Activated CD4-positive, CD25-positive, alpha-beta regulatory T cell treated with anti-CD3 and anti-CD28 coated beads, Interleukin-2, amount 50 U/mL, for 16 hours (primary cell): ENCODE data around the gene LHX5.

ENCODE experiments used
- DNase-seq: peaks from one replicate; pipeline ENCODE4 v3.0.0-alpha.2; 2020; ENCODE audit warnings: low read depth, low spot score

LHX5 gene

DNA sequence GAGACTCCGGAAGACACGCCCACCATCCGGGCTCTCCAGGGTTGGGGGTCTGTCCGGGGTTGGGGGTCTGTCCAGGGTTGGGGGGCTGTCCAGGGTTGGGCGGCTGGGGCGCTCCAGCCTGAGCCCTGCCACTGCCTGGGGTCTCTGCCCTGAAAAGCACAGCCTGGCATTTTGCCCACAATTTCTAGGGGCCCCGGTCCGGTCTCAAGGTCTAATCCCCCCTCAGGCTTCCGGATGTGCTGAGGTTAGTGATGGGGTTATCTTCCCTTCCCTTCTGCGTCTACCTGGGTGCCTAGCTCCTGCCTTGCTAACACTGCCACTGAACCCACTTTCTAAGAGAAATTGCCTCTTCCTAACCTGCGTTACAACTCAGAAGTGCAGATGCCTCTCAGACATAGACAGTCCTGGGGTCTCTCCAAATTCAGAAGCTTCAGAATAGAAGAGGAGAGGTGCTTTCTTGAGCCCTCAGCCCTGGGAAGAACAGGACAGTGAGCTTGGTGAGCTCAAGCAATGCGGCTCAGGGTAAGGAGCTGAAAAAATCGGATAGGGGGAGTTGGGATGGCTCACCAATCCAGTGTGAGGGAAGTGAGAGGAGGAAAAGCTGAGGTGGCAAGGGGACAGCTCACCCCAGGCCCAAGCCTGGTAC, 5.7 kb downstream of the LHX5 start:
- DNase-seq = no peak

- no peak for DNase-seq
Measured at GRCh38 chr12:113464852-113465719, 6.6 kb downstream of the LHX5 start.

GRCh38 chr12:113464452-113464775, 7.3 kb downstream of the LHX5 start:
- no peak for DNase-seq

DNA sequence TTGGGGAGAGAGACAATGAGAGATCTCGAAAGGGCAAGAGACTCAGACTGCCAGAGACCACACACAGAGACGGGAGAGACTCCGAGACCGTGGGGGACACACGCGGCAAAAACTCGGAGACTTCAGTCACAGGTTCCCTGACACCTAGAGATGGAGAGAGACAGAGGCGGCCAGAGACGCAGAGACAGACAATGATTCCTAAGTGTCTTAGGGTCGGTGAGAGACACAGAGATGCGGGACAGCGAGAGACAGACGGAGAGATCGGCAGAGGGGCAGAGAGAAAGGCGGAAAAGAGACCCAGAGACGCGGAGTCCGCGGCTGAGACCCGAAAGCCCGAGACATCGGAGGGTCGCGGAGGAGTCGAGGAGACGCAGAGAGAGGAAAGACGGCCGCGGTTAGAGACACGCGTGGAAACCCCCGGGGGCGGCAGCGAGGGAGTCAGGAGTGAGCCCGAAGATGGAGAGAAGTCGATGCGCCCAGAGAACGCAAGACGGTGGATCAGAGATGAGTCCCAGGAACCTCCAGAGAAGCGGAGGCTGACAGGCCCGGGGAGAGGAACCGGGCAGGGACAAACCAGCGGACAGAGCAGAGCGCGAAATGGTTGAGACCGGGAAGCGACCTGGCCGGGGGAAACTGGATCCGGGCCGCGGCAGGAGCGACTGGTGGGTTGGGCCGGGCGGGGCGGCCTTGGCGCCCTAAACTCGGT, 7.8 kb downstream of the LHX5 start:
- no peak for DNase-seq

DNA sequence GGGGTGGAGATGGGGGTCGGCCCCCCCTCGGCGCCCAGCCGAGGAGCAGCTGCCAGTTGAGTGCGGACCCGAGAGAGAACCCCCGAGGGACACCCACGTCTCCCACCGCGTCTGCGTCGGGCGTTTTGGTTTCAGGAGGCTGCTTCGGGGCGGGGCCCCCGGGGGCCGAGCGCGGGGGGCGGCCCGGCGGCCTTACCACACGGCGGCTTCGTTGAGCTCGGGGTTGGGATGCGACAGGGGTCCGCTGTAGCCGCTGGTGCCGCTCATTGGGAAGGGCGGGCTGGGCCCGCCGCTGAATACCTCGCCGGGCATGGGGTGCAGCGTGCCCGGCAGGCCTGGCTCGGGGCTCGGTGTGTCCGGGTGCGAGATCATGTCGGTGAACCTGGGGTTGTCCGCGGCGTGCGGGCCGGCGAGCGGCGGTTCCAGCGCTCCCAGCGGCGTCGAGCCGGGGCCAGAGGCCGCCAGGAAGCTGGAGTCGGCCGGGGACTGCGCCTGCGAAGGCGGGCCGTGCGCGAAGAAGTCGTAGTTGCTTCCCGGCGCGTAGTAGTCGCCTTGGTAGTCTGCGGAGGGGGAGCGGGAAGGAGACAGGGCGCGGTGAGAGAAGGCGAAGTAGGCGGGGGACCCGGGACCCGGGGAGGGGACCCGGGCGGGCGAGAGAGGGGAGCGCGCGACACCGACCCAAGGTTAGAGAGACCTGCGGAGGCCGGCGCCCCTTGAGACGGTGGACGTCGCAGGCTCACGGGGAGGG, 8.5 kb downstream of the LHX5 start:
- DNase-seq = no peak

DNA sequence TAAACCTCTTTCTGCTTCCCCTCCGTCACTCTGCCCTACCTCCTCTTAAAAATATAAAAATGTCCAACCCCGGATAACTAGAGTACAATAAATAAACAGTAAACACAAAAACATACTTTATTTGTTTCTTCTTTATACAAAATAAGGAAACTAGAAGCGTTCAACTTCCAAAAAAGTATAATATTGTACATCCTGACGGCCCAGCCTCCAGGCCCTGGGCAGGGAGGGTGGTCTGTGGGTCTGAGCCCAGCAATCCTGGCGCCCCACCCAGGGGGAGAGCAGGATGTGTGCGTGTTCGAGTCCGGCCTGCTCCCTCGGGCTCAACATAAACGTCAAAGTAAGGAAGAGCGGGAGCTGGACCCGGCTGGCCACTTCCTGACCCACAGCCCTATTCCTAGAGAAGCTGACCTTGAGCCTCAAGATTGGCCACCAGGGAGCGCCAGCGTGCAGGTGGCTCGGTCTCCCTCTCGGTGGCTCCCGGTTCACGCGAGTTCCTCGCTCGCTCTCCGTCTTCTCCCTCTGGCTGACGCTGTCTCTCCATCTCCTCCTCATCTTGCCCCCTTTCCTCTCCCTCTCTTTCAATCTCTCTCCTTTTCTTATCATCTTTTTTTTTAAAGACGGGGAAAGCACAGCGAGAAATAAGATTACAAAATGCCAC, 9.4 kb downstream of the LHX5 start:
- DNase-seq = peak; percentile 15

GRCh38 chr12:113461666-113462065, 10.0 kb downstream of the LHX5 start:
- no peak for DNase-seq

- DNase-seq = no peak
Measured at GRCh38 chr12:113459981-113460380, 11.7 kb downstream of the LHX5 start.

DNA sequence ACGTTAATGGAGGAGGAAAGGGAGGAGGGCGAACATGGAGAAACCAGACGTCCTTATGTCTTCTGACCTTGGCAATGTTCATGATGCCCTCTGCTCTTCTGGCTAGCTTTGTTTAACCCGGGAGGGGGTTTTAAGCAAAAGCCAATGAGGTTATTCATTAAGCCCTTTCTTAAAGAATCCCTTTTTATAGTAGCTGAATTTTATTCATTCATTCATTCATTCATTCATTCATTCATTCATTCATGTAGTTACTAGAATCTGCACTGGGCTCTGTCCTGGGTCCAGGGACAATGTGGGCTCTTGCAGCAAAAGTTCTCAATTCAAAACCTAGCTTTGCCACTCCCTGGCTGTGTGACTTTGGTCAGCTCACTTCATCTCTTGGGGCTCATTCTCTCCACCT, 14.0 kb downstream of the LHX5 start:
- no peak for DNase-seq

DNA sequence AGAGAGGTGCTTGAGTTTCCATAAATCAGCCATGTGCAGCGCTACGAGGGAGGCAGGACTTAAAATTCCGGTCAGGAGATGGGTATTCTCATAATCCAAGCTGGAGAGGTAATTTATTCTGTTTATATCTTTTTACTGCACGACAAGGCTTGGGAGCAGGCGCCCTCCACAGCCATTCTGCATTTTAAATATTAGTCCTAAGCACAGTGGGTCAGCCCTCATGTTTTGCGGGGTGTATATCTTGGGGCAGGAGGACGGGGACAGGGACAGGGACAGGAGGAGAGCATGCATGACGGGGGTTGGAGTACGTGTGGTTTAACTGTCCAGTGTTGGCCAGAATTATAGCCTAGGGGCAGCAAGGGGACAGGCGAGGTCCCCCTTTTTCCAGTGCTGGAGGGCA, 14.5 kb downstream of the LHX5 start:
- DNase-seq = no peak

DNA sequence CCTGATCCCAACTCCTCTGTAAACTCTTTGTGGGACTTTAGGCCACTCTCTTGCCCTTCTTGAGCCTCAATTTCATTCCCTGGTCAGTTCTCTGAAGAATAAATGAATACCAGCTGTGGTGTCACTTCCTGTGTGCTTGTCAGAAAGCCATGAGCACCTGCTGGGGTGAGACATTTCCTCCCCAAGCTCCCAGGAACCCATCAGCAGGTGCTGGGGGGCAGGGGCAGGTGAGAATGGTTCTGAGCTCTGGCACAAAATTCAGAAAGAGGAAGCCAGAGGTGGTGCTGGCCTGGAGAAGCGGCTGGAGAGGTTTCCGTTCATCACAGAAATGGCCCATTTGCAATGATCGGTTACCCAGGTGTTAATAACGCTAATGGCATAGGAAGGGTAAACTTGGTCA, 14.9 kb downstream of the LHX5 start:
- DNase-seq = no peak

GRCh38 chr12:113456199-113456598, 15.5 kb downstream of the LHX5 start:
- no peak for DNase-seq

GRCh38 chr12:113453330-113453729, 18.3 kb downstream of the LHX5 start:
- no peak for DNase-seq

GRCh38 chr12:113452458-113452857, 19.2 kb downstream of the LHX5 start:
- DNase-seq = no peak

DNA sequence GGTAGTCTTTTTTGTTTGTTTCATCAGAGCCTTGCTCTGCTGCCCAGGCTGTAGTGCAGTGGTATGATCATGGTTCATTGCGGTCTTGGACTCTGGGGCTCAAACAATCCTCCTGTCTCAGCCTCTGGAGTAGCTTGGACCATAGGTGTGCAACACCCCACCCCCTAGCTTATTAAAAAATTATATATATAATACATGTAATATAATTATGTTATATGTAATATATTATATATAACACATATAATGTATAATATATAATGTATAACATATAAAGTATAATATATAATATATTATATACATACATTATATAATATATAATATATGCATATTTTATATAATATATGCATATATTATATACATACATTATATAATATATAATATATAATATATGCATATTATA, 21.8 kb downstream of the LHX5 start:
- no peak for DNase-seq

DNA sequence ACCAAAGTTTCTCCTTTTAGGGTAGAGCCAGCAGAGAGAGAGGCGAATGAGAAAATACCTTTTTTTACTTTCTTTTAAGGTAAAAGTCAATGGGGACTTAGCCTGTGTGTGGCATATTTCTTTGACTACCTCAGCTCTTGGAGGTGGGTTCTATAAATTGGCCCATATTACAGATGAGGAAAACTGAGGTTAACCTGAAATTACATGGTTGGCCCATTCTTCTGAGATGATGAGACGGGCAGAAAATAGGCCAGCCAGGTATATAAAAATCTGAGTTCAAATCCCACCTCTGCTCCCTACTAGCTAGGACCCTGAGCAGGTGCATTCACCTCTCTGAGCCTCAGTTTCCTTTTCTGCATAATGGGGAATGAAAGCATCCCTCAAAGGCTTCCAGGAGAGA, 22.4 kb downstream of the LHX5 start:
- no peak for DNase-seq

- DNase-seq = no peak
Measured at GRCh38 chr12:113448873-113449272, 22.8 kb downstream of the LHX5 start.

- DNase-seq = no peak
Measured at GRCh38 chr12:113445544-113446171, 26.0 kb downstream of the LHX5 start.

DNA sequence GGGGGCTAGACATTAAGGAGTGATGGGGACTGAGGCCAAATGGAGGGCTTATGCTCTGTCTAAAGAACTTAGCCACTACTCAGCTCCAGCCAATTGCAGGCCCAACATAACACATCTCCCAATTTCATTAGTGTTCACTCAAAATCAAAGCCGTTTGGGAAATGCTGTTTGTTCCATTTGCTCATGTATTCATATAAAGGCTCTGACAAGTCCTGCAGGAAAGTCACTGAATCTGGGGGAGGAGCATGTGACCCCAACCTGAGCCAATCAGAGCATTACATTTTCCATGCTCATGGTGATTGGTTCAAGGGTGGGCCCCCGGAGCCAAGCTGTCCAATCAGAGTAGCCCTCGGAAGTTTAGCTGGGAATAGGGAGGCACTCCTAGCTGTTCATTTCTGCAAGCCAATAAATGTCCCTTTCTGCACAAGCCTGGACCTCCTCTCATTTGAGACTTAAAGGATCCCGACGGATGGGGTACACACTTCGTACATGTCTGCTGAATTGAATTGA, 28.6 kb downstream of the LHX5 start:
- no peak for DNase-seq

DNA sequence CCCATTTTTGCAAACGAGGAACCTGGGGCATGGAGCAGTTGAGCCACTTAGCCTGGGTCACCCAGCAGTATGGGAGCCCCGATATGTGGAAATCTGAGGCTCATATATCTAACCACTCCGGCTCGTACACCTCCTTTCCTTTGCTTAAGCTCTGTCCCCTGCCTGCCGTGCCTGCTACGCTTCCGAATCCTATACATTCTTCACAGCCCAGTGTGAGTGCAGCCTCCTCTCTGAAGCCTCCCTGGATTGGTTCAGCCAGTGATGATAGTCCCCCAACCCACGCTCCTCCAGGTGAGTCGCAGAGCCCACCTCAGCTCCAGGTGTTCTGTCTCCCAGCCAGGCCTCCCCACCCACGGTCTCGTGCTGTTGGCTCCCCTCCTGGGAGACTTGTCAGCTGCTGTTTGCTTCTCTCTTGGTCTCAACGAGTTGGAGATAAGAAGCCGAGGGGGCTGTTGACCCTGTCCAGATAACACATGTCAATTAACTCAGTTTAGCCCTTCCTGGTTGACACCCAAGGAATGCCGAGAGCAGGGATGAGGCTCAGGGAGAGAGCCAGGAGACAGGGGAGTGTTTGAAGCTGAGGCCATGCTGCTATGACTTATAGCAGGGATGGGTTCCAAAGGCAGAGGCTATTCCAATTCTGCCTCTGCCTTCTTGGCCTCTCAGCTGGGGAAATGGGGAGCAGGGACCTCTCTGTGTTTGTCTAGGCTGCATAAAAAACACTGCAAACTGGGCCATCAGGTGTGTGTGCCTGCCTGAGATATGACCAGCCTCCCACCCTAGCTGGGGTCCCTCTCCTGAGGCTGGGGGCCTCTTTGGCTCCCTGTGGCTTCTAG, 30.5 kb downstream of the LHX5 start:
- DNase-seq = no peak
